Activated naive CD4-positive, alpha-beta T cell treated with Interleukin-2 at 50 U/mL for 16 hours (primary cell): ENCODE measurements around the gene SCN2A.

Experiments used
- DNase-seq: peaks from one replicate; pipeline ENCODE4 v3.0.0-alpha.2; 2020

The SCN2A gene

GRCh38 chr2:165427686-165428085, 188.5 kb downstream of the SCN2A start:
- no peak for DNase-seq

- DNase-seq, result no peak
Observed at GRCh38 chr2:165428926-165429325, 189.7 kb downstream of the SCN2A start.

GRCh38 chr2:165431014-165431413, 191.8 kb downstream of the SCN2A start:
- no peak for DNase-seq

GRCh38 chr2:165432234-165432966, 193.2 kb downstream of the SCN2A start:
- no peak for DNase-seq

GRCh38 chr2:165434865-165435496, 195.8 kb downstream of the SCN2A start:
- DNase-seq, result no peak

- DNase-seq, result no peak
Observed at GRCh38 chr2:165435611-165436010, 196.4 kb downstream of the SCN2A start.

GRCh38 chr2:165436559-165436958, 197.3 kb downstream of the SCN2A start:
- DNase-seq, result no peak

GRCh38 chr2:165440367-165440766, 201.2 kb downstream of the SCN2A start:
- DNase-seq, result no peak
